Left colon (tissue), 2 donors: ENCODE data around the gene FYN. TPM values are rescaled to one million over a fixed set of nuclear protein-coding genes. Genes with fewer than 3 reads are reported as not detected.
"Not testable (repeated sequence)": the region's sequence is repeated elsewhere in the genome, so short reads cannot be mapped to it uniquely, and the experiment has no call there.

Source experiments
- ATAC-seq: fragments of 200-7000 bp; cut with Tn5 transposase; one replicate; pipeline ENCODE4 v1.9.1; 2020; ENCODE audit warnings: mild to moderate bottlenecking, moderate library complexity
- DNase-seq, 2 donors: peaks; one replicate each; pipeline ENCODE4 v3.0.0-alpha.2; 2020
- intact Hi-C, 2 donors: fragments of 100-400 bp; cut with DNase I in 1 of 2; cut with micrococcal nuclease in 1 of 2; formaldehyde crosslinking; loops; one replicate each; pipeline versions ENCODE4 v1.11.2 to v1.14.0; 2022; cut with DNase I, micrococcal nuclease
- long read RNA-seq: library from polyadenylated mRNA; unstranded; transcript quantifications from one replicate; pipeline ENCODE4 v2.0.0, GENCODE V29; 2021
- total RNA-seq, 2 donors: library from RNA; stranded (reverse); fragmentation: NEBNext Ultra II Directional; extraction: Animal tissue kit (Norgen Biotek cat#: 25700); gene quantifications; one replicate each; pipeline ENCODE4 v1.2.1, GENCODE V29; 2021
- donor health status: DM: no; HTN: no; CAD: no.
- donor health status: DM: yes; HTN: yes; CAD: no.

FYN gene
- 10 to 100 TPM; 16.0 to 23.8 TPM for total RNA-seq
- long read RNA-seq, transcript FYN-202 (14 exons, 3,628 nt) = major isoform, 11 of 18 reads
- long read RNA-seq, partial matches to known transcripts = 0 of 18 reads
- long read RNA-seq, other reads (novel, unspliced or antisense) = 4 of 18 reads

DNA sequence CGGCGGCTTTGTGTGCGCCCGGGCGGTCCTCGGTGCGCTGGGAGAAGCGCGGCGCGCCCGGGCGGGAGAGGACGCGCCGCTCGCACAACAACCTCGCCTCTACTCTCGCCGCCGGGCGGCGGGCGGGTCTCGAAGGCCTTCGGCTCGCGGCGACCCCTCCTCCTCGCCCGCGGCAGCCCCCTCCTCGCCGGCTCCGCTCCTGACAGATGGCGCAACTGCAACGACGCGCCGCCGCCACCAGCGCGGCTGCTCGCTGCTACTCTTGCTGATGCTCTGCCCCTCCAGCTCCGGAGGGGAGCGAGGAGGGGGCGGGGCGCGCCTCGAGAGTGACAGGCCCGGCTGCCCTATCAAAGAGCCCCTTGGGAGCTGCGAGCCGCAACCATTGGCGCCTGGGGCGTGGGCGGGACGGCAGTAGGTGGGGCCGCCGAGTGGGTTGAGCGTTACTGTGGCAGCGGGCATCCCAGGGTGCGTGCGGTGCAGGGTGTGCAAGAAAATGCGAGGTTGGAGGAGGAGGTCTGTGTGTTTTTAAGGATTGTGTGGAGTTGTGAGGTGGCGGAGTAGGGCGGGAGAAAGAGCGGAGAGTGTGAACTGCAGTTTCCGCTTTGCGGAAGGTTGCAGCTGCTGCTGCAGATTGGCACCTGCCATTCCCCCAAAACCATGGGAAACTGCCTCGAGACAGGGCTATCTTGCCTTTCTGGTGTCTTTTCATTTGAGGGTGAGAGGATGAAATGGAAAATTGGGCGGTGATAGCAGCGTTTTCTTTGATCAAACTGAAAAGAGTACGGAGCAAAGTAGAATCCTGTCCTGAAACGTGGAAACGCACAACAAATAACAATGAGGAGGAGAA lies at the start of gene FYN:
Gene FYN, minus strand, starts transcription at position 275 of the 847 bp plus-strand sequence. CDS start 153,401 bp downstream, outside the sequence.
- intact Hi-C loops = loop anchor here in 1 of 2 donors (5.0 kb wide), 1 partner anchor 124 kb away; no protein-coding TSS in a partner anchor
- ATAC-seq (peak; percentile 100), DNase-seq (peak; percentile 95 to 98)

DNA sequence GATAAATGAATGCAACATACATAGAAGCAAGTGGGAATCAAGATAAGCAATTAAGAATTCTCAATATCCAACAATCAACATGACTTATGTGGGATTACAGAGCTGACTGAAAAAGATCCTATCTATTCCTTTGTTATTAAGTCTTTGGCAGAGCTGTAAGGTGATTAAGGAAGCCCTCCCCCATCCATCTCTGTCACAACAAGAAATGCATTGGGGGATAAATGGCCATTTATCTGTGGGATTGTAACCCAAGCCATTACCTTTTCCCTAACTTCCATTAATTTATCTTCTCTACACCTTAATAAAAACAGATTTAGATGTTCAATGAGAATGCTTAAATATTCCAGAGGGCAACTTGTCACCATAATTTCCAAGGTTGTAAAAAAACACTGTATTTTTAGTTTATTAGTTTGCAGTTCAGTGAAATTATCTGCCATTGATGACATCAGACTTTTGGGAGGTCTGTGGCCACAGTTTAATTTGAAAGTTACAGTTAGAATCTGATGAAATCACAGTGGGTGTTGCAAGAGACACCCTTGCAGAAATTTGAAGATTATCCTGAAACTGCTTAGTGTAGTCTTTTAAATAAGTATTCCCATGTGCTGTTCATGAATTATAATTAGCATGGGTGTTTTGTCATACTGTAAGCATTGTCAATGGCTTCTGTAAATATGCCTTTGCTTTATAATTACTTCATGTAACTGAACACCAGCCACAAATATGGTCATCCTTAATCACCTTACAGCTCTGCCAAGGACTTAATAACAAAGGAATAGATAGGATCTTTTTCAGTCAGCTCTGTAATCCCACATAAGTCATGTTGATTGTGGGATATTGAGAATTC lies 49.4 kb upstream of the FYN start:
- no peak for ATAC-seq

DNA sequence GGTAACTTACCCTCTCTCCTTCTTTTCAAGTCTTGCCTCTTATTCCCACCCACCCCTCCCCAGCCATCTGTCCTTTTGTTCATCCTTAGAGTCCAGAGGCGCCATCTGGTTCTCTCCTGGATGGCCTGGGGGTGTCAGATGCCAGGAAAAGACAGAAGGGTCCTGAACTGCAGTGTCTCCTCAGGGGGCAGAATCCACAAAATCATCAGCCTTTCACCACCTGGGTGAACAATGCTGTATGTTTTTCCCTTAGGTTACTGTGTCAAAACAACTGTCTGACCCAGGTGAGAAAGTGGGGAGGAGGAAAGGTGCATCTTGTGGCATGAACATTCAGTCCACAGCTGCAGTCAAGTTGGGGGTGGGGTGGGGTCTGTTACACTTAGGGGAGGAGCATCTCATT lies 47.9 kb upstream of the FYN start:
- no peak for DNase-seq
- intact Hi-C loops = no loop called here
- no peak for ATAC-seq

More for the DNA sequence above, 49.4 kb upstream of the FYN start:
- no peak for DNase-seq
- intact Hi-C loops = no loop called here

DNA sequence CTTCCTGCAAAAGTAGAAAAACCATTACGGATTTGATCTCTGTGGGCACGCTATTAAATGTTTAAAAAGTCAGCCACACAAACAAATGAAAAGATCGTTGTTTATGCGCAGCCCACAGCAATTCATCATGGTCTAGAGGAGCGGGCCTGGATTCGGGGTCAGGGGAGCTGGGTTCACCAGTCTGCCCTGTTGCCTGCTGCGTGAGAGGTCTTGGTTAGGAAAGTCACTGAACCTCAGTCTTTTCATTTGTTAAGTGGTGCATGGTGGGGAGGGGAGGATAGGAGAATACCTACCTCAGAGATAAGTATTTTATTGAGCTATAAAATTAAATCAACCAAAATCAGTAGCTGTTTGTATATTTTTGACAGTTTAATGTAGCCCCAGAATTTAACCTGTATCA lies 47.3 kb upstream of the FYN start:
- intact Hi-C loops = no loop called here
- DNase-seq (no peak), ATAC-seq (no peak)

DNA sequence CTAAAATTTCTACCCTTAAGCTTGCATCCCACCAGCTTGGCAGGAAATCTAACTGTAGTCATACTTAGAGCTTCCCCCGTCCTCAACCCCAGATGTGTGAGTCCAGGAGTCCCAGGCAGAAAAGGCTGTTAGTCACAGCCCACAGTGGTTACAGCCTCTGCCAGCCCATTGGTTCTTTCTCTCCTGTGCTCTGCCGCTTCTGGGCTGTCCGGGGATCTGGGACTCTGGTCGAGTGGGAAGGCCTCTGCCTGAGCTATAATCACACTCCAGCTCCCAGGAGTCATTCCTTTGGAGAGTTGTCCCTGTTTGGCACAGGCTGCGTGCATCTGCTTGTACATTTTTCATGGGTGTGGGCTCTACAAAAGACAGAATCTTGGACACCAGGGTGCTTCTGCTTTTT lies 45.6 kb upstream of the FYN start:
- ATAC-seq = no peak
- DNase-seq = no peak
- intact Hi-C loops = no loop called here

DNA sequence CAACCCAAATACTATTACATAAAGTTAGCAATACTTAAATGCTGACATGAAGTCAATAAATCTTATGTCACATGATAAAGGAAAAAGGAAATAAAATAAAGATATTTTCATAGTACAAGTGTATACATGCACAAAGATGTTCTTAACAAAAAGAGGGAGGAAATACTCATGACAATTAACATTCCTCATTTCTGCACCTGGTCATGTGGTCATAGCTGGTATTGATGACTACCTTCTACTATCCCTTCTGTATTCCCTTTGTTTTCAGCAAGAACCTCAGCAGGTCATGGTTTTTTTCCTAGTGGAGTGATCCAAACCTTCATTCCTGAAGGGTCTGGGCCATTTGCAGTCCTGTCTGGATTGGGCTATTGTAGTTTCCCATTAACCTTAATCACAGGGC lies 43.5 kb upstream of the FYN start:
- ATAC-seq (no peak), DNase-seq (no peak)
- intact Hi-C loops = no loop called here

DNA sequence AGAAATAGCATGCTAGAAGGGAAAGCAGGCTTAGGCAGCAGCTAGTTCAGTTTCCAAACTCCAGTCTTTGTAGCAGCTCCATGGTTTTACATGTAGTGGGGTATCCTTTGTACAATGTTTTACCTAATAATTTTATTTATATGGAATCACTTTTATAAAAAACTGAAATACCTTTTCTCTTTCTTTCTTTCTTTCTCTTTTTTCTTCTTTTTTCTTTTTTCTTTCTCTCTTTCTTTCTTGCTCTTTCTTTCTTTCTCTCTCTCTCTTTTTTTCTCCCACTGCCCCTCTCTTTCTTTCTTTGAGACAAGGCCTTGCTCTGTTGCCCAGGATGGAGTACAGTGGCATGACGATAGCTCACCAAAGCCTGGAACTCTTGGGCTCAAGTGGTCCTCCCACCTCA lies 41.4 kb upstream of the FYN start:
- intact Hi-C loops = no loop called here
- ATAC-seq (no peak), DNase-seq (no peak)

DNA sequence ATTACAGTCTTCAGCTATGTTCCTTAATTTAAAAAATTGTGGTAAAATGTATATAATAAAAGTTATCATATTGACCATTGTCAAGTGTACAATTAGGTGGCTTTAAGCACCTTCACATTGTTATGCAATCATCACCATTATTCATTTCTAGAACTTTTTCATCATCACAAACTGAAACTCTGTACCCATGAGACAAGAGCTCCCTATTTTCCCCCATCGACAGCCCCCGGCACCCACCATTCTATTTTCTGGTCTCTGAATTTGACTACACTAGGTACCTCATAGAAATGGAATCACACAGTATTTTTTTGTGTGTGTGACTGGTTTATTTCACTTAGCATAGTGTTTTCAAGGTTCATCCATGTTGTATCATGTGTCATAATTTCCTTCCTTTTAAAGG lies 39.7 kb upstream of the FYN start:
- ATAC-seq (no peak), DNase-seq (no peak)
- intact Hi-C loops = no loop called here

DNA sequence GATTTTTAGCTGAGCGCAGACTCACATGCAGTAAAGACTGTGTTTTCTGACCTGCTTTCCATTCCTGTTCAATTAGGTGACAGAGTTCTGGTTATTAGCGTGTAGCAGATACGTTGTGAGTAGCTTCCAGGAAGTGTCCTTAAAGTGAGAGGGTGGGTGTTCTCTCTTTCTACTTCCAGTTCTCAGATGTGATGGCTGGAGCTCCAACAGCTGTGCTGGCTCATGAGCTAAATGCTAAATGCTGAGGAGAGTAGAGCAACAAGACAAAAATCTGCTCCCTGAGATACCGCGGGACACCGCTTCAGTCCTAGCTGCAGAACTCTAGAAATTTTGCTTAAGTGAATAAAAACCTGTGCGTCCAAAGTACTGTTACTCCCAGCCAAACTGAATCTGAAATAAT lies 38.2 kb upstream of the FYN start:
- DNase-seq (no peak), ATAC-seq (no peak)
- intact Hi-C loops = no loop called here

DNA sequence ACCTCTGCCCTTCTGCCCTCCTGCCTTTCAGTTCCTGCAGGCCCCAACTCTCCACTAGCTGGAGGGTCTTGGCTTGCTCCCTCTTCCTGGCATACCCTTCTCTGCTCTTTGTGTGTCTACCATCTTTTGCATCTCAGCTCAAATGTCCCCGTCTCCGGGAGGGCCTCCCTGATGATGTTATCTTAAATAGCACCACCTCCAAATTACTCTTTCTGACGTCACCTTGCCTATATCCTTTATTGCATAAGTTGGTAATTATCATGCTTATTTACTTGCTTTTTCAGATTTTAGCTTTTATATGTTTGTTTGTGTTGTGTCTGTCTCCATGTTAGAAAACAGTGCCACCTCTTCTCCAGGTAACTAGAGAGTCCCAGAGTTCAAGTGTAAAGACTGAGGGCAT lies 36.0 kb upstream of the FYN start:
- no peak for ATAC-seq
- intact Hi-C loops = no loop called here
- no peak for DNase-seq

DNA sequence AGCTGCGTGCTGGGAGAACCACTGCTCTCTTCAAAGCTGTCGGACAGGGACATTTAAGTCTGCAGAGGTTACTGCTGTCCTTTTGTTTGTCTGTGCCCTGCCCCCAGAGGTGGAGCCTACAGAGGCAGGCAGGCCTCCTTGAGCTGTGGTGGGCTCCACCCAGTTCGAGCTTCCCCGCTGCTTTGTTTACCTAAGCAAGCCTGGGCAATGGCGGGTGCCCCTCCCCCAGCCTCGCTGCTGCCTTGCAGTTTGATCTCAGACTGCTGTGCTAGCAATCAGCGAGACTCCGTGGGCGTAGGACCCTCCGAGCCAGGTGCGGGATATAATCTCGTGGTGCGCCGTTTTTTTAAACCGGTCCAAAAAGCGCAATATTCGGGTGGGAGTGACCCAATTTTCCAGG lies 35.1 kb upstream of the FYN start:
- intact Hi-C loops, ATAC-seq, DNase-seq: not testable (repeated sequence)

DNA sequence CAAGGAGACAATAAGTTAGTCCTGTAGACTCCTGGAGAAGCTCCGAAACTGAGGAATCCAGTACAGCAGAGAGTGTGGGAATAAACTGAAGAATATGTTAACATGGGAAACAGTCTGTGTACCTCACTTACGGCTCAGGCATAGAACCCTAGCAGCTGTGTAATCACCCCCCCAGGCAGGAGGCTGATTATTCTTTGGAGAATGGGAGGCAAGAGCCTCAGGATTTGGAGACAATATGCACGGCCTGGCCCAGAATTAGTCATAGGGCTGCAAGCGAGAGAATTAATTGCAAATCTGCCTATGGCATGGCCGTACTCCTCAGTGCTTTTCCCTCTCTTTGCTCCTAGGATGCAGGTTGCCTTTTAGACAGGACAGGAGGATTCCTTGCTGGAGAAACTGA lies 27.5 kb upstream of the FYN start:
- ATAC-seq = no peak

DNA sequence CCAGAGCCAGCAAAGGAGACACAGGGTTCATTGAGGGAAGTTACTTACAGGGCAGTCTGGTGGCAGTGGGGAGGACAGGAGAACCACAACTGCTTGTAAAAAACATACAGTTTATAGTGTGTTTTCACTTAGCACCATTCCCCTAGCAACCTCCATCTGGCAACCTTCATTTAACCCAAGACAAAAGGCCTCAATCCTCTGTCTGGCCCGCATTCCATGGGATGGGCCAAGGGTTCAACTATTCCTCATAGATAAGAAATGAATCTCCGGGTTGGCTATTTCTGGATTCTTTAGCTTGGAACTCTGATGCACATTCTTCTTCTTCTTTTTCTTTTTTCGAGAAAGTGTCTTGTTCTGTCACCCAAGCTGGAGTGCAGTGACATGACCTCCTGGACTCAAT lies 26.3 kb upstream of the FYN start:
- DNase-seq = no peak
- no peak for ATAC-seq
- intact Hi-C loops = no loop called here

More for the DNA sequence above, 27.5 kb upstream of the FYN start:
- no peak for DNase-seq
- intact Hi-C loops = no loop called here

DNA sequence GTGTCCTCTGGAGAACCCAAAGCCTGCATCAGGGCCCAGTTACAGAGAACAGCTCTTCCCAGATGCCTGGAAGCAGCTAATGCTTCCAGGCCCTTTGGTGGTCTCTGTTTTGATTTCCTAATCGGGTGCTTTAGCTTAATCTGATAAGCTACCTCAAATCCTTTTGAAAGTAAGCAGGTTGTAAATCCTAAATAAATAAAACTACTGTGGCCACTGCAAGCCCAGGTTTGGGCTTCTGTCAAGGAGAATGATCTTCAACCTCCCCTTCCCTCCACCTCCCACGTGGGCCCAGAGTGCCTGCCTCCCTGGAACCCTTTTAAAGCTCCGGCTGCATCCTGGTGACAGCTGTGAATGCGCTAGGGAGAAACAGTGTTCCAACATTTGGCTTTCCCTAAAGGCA lies 25.2 kb upstream of the FYN start:
- no peak for DNase-seq
- intact Hi-C loops = no loop called here
- ATAC-seq = no peak

DNA sequence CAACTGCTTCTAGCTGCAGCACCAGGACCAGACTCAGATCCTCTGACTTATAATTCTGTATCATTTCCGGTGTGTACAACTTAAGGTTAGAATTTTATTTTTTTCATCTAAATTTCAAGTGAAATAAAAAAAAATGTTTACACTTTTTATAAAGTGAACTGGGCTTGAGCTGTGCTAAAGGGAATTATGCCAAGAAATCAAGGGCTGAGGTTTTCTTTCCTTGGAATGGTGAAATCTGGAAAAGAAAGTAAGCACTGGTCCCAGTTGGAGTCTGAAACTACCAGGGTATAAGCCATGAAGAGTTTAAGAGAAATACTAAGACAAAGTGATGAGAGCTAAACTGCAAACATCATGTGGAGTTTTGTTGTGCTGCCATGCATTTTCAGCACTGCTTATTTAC lies 21.7 kb upstream of the FYN start:
- intact Hi-C loops = no loop called here
- ATAC-seq = no peak

DNA sequence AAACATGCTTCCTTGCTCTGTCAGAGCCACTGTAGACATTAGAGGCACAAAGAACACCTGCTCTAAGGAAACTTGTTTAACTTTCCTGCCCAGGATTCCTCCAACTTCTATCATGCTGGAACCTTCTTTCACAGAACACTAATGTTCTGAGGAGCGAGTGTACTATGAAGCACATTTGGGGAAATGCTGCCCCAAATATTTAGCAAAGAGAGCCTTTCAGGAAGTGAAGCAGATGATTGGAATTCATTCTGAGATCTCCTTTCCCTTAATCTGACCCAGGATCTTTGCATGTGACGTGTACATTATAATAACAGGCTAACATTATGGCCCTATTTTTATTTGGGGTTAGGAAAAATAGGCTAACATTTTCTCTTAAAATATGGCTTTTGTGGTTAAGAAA lies 21.0 kb upstream of the FYN start:
- DNase-seq = no peak
- ATAC-seq = no peak
- intact Hi-C loops = no loop called here

More for the DNA sequence above, 21.7 kb upstream of the FYN start:
- no peak for DNase-seq

DNA sequence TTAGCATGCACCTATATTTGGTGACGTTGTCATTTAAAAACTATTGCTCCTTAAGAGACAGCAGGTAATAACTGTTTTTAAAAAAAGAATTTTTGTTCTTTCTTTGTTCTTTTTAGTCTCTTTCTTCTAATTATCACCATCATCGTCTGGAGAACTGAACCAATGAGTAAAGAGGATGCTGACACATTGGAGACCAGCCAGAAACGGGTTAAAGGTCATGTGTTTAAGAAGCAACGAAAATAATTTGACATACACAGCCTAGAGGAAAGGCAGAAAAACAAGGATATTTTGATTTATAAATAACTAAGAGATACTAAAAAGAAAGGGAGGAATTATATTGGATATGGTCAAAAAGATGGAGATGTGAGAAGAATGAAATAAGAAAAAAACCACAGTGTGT lies 19.2 kb upstream of the FYN start:
- ATAC-seq (no peak), DNase-seq (no peak)
- intact Hi-C loops = no loop called here

DNA sequence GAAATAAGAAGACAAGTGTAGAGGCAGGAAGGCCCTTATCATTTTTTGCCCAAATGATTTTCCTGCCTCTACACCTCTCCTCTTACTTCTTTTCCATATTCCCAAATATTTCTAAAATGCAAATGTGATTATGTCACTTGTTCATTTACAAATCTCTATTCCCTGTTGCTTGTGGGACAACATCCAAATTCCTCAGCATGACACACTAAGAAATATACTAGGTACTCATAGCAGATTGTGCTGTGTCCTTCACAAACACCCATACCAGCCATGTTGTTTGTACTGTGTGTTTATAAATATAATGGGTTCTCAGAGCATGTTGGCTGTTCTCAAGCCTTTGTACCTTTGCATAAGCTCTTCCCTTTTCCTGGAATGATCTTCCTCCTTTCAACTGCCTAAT lies 17.7 kb upstream of the FYN start:
- intact Hi-C loops = no loop called here

DNA sequence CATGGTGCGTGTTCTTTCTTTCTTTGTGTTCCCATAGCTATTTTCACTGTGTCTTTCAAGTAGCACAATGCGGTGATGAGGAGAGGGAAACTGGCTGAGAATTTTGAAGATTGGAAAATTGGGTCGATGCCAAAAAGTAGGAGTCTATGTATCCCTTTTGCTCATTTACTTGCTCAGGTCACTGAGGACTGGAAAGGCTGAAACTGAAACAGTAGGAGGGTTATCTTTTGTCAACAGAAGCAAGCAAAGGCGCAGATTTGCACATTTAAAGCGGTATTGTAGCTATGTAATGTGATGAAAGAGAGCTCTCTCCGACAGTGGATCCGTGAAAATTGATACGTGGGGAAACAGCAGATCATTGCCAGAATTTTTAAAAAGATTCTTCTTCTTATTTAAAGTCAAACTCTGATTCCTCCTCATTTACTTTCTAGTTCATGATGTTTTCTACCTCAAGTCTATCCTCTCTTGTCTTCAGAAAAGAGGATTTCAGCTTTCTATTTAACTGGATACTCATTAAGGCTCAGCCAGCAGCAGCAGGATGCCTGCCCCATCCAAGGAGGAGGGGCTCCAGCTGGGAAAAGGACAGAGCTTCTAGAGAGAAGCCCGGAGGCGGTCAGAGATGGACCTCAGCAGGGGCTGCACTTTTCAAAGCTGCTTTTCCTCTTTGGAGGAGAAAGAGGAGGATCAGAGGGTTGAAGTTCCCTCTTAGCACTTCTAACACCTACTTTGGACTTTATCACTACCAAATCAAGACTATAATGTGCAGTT lies 15.9 kb upstream of the FYN start:
- ATAC-seq (no peak), DNase-seq (no peak)
- intact Hi-C loops = no loop called here

More for the DNA sequence above, 17.7 kb upstream of the FYN start:
- ATAC-seq = no peak
- DNase-seq = no peak
